ENCODE measurements around the gene ANKHD1.
A peak's percentile ranks its signal among the peaks of the same experiment; 100 is the strongest.

ANKHD1 gene

GRCh38 chr5:140547508-140548299 lies 146.1 kb downstream of the ANKHD1 start, which contains the start of gene EIF4EBP3:
Gene EIF4EBP3 (plus strand): TSS chr5:140547662. CDS start chr5:140547738, 76 bp downstream.
- peak; percentile 89 to 92 for DNase-seq

- no peak for DNase-seq
These were observed 146.7 kb downstream of the ANKHD1 start for GRCh38 chr5:140548300-140548688.

GRCh38 chr5:140548791-140549190 lies 147.2 kb downstream of the ANKHD1 start:
- no peak for DNase-seq

- peak; percentile 28 to 58 for DNase-seq
These were observed 147.9 kb downstream of the ANKHD1 start for GRCh38 chr5:140549237-140550144.

GRCh38 chr5:140550147-140551079 lies 148.8 kb downstream of the ANKHD1 start:
- no peak for DNase-seq

GRCh38 chr5:140551872-140552271 lies 150.2 kb downstream of the ANKHD1 start:
- no peak for DNase-seq

- DNase-seq: no peak
These were observed 152.0 kb downstream of the ANKHD1 start for GRCh38 chr5:140553657-140554056.

- no peak for DNase-seq
These were observed 152.8 kb downstream of the ANKHD1 start for GRCh38 chr5:140554454-140554853.

- no peak for DNase-seq
These were observed 154.2 kb downstream of the ANKHD1 start for GRCh38 chr5:140555747-140556312.

- no peak for DNase-seq
These were observed 154.8 kb downstream of the ANKHD1 start for GRCh38 chr5:140556438-140556837.

GRCh38 chr5:140557136-140557805 lies 155.6 kb downstream of the ANKHD1 start, which contains the start of gene SRA1:
Gene SRA1 (minus strand): TSS chr5:140557473. CDS start chr5:140557452, 21 bp downstream.
- DNase-seq: peak; percentile 87 to 89

GRCh38 chr5:140557965-140558364 lies 156.3 kb downstream of the ANKHD1 start:
- DNase-seq: no peak

GRCh38 chr5:140558542-140558941 lies 156.9 kb downstream of the ANKHD1 start:
- DNase-seq: no peak

- no peak for DNase-seq
These were observed 158.6 kb downstream of the ANKHD1 start for GRCh38 chr5:140560227-140560626.

- DNase-seq: no peak
These were observed 160.3 kb downstream of the ANKHD1 start for GRCh38 chr5:140561753-140562523.

GRCh38 chr5:140563596-140563995 lies 162.0 kb downstream of the ANKHD1 start:
- DNase-seq: no peak

GRCh38 chr5:140564196-140565023 lies 162.8 kb downstream of the ANKHD1 start, which contains the start of the genes APBB3 and SLC35A4:
Gene APBB3 (minus strand): TSS chr5:140564598. CDS start chr5:140564245, 353 bp downstream.
Gene SLC35A4 (plus strand): TSS chr5:140564828. CDS start chr5:140567170, 2,342 bp downstream.
- DNase-seq: peak; percentile 99

GRCh38 chr5:140565024-140565779 lies 163.6 kb downstream of the ANKHD1 start:
- DNase-seq: no peak

- DNase-seq: no peak
These were observed 164.1 kb downstream of the ANKHD1 start for GRCh38 chr5:140565780-140566095.
